ENCODE data around the gene TP53TG5.

DNA sequence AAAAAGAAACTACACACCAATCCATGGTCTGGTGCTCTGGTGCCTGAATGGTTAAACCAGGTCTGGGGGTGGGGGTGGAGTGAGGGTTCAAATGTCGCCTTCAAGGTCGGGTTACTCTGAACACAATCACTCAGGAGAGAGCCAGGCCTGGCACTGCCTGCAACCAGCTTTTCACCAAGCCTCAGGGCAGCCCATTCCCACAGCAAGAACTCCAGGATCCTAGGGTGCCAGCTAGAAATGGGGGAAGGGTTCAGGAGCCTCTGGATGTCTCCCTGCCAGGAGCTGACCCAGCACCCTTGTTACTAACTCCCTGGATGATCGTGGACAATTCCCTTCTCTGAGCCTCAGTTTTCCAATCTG, 36.6 kb downstream of the TP53TG5 start:
- TF ChIP-seq, protein P1, sequence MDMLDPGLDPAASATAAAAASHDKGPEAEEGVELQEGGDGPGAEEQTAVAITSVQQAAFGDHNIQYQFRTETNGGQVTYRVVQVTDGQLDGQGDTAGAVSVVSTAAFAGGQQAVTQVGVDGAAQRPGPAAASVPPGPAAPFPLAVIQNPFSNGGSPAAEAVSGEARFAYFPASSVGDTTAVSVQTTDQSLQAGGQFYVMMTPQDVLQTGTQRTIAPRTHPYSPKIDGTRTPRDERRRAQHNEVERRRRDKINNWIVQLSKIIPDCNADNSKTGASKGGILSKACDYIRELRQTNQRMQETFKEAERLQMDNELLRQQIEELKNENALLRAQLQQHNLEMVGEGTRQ (IDR thresholded peaks at IDR 0.05; ENCODE audit: low read length), result no peak
- TF ChIP-seq TAF1 (IDR thresholded peaks at IDR 0.05; ENCODE audit: low read depth, low read length) (no peak), RBBP5 (IDR thresholded peaks at IDR 0.05; ENCODE audit: borderline replicate concordance, low read depth, low read length) (no peak), SRF (IDR thresholded peaks at IDR 0.05; ENCODE audit: low read depth, low read length) (no peak), EP300 (IDR thresholded peaks at IDR 0.05; ENCODE audit: borderline replicate concordance in 1 of 2, low read depth in 2 of 2, low read length in 2 of 2) (no peak), FOSL1 (IDR thresholded peaks at IDR 0.05; ENCODE audit: insufficient read depth, low read depth, low read length) (no peak), HDAC6 (IDR thresholded peaks at IDR 0.05; ENCODE audit: low read depth, low read length) (no peak), TCF12 (IDR thresholded peaks at IDR 0.05; ENCODE audit: low read depth, low read length) (no peak), POU5F1 (IDR thresholded peaks at IDR 0.05; ENCODE audit: low read depth, low read length) (no peak), TEAD4 (IDR thresholded peaks at IDR 0.05; ENCODE audit: low read depth, low read length) (no peak)
- TF ChIP-seq, protein P2, sequence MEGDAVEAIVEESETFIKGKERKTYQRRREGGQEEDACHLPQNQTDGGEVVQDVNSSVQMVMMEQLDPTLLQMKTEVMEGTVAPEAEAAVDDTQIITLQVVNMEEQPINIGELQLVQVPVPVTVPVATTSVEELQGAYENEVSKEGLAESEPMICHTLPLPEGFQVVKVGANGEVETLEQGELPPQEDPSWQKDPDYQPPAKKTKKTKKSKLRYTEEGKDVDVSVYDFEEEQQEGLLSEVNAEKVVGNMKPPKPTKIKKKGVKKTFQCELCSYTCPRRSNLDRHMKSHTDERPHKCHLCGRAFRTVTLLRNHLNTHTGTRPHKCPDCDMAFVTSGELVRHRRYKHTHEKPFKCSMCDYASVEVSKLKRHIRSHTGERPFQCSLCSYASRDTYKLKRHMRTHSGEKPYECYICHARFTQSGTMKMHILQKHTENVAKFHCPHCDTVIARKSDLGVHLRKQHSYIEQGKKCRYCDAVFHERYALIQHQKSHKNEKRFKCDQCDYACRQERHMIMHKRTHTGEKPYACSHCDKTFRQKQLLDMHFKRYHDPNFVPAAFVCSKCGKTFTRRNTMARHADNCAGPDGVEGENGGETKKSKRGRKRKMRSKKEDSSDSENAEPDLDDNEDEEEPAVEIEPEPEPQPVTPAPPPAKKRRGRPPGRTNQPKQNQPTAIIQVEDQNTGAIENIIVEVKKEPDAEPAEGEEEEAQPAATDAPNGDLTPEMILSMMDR (IDR thresholded peaks at IDR 0.05; ENCODE audit: control extremely low read depth in 1 of 3, insufficient read depth in 1 of 3, low read depth in 1 of 3, low read length in 3 of 3), result no peak

All from H1 (cell line).